Astrocyte of the cerebellum (primary cell): ENCODE measurements around the gene C1orf122.

Experiments used
- DNase-seq: peaks from one replicate; pipeline ENCODE4 v3.0.0-alpha.2; 2011; ENCODE audit warnings: low read depth
- H3K4me3 ChIP-seq: 2 replicates; pipeline ENCODE4 v1.5.1; 2011; ENCODE audit warnings: mild to moderate bottlenecking, low read depth, low read length, moderate library complexity
- in situ Hi-C: cut with HindIII; loops from 2 replicates; pipeline ENCODE4 v1.10.0; 2017; ENCODE audit warnings: low sequenced_read_pairs
- TF ChIP-seq, protein P1 (sequence below): IDR thresholded peaks from 2 replicates; pipeline ENCODE4 v1.5.1; 2012; ENCODE audit warnings: low read length, low read depth, moderate library complexity, mild to moderate bottlenecking; ENCODE audit errors: missing control alignments

The C1orf122 gene

GRCh38 chr1:37828410-37829074 is 21.0 kb downstream of the C1orf122 start:
- H3K4me3 ChIP-seq, result no peak overlapping the region
- in situ Hi-C loops, result no loop called here
- TF ChIP-seq, protein P1, sequence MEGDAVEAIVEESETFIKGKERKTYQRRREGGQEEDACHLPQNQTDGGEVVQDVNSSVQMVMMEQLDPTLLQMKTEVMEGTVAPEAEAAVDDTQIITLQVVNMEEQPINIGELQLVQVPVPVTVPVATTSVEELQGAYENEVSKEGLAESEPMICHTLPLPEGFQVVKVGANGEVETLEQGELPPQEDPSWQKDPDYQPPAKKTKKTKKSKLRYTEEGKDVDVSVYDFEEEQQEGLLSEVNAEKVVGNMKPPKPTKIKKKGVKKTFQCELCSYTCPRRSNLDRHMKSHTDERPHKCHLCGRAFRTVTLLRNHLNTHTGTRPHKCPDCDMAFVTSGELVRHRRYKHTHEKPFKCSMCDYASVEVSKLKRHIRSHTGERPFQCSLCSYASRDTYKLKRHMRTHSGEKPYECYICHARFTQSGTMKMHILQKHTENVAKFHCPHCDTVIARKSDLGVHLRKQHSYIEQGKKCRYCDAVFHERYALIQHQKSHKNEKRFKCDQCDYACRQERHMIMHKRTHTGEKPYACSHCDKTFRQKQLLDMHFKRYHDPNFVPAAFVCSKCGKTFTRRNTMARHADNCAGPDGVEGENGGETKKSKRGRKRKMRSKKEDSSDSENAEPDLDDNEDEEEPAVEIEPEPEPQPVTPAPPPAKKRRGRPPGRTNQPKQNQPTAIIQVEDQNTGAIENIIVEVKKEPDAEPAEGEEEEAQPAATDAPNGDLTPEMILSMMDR, result no peak
- no peak for DNase-seq

- in situ Hi-C loops, result no loop called here
- TF ChIP-seq, protein P1, result no peak
- no peak overlapping the region for H3K4me3 ChIP-seq
- DNase-seq, result no peak
These were observed 23.5 kb downstream of the C1orf122 start for GRCh38 chr1:37831109-37831508.

GRCh38 chr1:37831809-37832208 is 24.2 kb downstream of the C1orf122 start:
- TF ChIP-seq, protein P1, result no peak
- in situ Hi-C loops, result no loop called here
- no peak overlapping the region for H3K4me3 ChIP-seq
- no peak for DNase-seq

- in situ Hi-C loops, result no loop called here
- TF ChIP-seq, protein P1, result no peak
- DNase-seq, result no peak
- no peak overlapping the region for H3K4me3 ChIP-seq
These were observed 29.2 kb downstream of the C1orf122 start for GRCh38 chr1:37836788-37837187.

DNA sequence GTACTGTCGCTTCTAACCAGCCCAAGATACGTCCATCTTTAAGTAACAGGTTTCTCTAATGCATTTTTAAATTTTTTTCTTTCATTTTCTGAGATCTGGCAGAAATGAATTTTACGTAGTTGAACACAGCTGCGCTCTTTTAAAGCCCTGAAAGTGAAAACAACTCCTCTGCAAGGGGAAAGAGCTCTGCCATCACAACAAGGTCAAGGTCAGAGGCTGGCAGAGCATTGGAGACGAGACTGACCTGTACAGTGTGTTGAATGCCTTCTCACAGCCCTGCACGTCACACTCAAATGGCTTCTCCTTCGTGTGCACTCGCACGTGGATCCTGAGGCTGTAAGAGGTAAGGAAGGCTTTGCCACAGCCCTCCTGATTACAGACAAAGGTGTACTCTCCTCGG is 32.1 kb downstream of the C1orf122 start:
- in situ Hi-C loops, result no loop called here
- DNase-seq, result no peak

DNA sequence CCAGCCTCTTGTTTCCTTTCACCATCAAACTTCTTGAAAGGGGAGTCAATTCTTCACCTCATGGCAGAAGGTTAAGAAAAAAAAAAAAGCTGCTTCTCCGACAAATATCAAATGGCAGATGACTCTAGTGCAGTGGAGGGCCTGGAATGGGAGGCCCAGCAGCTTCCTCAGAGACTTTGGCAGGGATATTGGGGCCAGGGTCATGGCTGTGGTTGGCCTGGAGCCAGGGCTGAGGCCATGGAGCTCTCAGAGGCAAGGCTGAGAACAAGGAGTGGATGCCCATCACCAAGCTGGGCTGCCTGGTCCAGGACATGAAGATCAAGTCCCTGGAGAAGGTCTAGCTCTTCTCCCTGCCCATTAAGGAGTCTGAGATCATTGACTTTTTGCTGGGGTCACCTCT is 33.1 kb downstream of the C1orf122 start:
- TF ChIP-seq, protein P1, result no peak
- H3K4me3 ChIP-seq, result no peak overlapping the region
- no peak for DNase-seq
- in situ Hi-C loops, result no loop called here

More for the DNA sequence above, 32.1 kb downstream of the C1orf122 start:
- no peak overlapping the region for H3K4me3 ChIP-seq
- TF ChIP-seq, protein P1, result no peak
